GM10266 (cell line): ENCODE results near the gene EXOC3L4.
"Not testable (repeated sequence)": the region's sequence is repeated elsewhere in the genome, so short reads cannot be mapped to it uniquely, and the experiment has no call there.

ENCODE experiments used
- DNase-seq: peaks from one replicate; pipeline ENCODE4 v3.0.0; 2012; ENCODE audit errors: extremely low spot score
- TF ChIP-seq, protein P1 (sequence below): IDR thresholded peaks from 2 replicates; pipeline ENCODE4 v1.5.1; 2012; ENCODE audit warnings: mild to moderate bottlenecking, low read depth; ENCODE audit not compliant: control insufficient read depth, insufficient read depth; ENCODE audit errors: missing control alignments

Gene EXOC3L4

DNA sequence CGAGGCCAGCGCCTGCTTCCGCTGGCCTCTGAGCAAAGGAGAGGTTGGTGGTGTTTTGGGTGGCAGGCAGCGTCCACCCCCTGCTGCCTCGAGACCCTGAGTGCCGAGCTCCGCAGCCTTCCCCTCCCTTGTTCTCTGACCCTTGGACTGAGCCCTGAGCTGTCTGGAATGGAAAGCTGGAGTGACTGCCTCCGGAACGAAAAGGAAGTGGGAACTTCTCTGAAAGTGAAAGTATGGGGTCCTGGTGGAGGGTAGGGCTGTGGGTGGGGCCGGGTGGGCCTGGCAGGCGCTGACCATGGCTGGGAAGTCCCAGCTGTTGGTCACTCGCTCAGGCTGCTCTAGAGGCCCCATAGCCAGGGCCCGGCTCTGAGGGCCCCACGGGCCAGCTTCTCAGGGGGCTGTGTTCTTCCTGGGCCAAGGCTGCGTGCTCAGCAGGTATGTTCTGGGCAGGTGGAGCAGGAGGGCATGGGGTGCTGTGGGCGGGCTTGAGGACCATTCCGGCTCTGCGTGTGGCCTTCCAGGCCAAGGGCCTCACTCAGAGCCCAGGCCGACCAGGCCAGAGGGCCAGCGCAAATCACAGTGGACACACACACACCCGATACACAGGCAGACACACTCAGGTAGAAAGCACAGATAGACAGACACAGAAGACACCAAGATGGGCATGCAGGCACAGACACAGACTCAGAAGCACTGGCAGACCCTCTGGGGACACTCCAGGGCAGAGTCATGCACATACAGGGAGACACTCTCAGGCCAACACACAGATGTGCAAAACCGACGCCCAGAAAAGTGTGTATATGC is at the start of gene EXOC3L4:
TSS of gene EXOC3L4 (plus strand) at position 320 of the 804 bp plus-strand sequence. CDS start 5,495 bp downstream, outside the sequence.
- no peak for DNase-seq
- TF ChIP-seq, protein P1, sequence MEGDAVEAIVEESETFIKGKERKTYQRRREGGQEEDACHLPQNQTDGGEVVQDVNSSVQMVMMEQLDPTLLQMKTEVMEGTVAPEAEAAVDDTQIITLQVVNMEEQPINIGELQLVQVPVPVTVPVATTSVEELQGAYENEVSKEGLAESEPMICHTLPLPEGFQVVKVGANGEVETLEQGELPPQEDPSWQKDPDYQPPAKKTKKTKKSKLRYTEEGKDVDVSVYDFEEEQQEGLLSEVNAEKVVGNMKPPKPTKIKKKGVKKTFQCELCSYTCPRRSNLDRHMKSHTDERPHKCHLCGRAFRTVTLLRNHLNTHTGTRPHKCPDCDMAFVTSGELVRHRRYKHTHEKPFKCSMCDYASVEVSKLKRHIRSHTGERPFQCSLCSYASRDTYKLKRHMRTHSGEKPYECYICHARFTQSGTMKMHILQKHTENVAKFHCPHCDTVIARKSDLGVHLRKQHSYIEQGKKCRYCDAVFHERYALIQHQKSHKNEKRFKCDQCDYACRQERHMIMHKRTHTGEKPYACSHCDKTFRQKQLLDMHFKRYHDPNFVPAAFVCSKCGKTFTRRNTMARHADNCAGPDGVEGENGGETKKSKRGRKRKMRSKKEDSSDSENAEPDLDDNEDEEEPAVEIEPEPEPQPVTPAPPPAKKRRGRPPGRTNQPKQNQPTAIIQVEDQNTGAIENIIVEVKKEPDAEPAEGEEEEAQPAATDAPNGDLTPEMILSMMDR, result no peak

GRCh38 chr14:103045371-103045869 is 49.1 kb upstream of the EXOC3L4 start:
- peak; percentile 55 for DNase-seq
- TF ChIP-seq, protein P1, result no peak

DNA sequence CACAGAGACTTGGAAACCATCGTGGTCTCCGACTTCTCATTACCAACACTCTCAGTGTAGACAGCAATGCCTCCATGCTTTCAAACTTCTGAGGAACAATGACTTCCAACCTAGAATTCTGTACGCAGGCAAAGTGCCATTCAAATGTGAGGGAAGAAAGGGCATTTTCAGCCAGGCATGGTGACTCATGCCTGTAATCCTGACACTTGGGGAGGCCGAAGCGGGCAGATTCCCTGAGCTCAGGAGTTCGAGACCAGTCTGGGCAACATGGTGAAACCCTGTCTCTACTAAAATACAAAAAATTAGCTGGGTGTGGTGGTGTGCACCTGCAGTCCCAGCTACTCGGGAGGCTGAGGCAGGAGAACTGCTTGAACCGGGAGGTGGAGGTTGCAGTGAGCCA is 47.1 kb upstream of the EXOC3L4 start:
- not testable (repeated sequence) for DNase-seq

DNA sequence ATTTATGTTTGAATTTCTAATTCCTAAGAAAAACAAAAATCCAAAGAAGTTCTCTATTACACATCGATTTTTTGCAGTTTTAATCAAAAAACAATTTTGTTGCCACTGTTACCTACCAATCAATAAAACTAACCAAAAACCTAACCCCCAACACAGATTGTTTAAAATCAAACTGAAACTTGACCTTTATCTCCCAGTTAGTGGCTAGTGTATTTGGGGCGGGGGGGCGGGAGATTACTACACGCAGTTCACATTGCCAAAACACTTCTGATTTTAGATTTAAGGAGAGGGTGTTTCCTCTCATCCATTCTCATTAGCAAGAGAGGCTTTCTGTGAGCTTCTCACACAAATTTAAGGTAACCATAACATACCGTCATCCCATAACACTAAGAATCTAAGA is 43.6 kb upstream of the EXOC3L4 start:
- TF ChIP-seq, protein P1, result no peak
- DNase-seq, result no peak

DNA sequence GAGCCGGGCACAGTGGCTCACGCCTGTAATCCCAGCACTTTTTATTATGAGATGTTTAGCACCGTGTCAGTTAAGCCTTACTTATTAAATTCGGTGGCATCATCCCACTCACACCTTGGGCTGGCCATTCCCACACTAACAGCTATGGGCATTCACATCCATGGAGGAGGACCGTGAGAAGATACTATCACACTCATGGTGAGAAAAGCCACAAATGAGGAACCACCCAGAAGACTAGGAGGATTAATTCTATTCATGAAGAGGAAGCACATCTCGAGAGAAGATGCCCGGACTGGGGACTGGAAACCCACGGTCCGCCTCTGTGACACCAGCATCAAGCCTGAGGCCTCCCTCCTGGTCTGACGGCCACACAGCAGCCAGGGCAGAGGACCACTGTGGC is 42.1 kb upstream of the EXOC3L4 start:
- TF ChIP-seq, protein P1, result no peak
- no peak for DNase-seq

- TF ChIP-seq, protein P1, result no peak
- no peak for DNase-seq
Observed at GRCh38 chr14:103055695-103056094, 38.8 kb upstream of the EXOC3L4 start.

GRCh38 chr14:103056322-103057027 is 38.0 kb upstream of the EXOC3L4 start:
- TF ChIP-seq, protein P1, result no peak
- peak; percentile 40 for DNase-seq
